Keratinocyte (primary cell): Measurements from ENCODE around the gene TSHZ2. TPM values are rescaled to one million over a fixed set of nuclear protein-coding genes. Genes with fewer than 3 reads are reported as not detected.

ENCODE experiments used
- DNase-seq: peaks from one replicate; pipeline ENCODE4 v3.0.0-alpha.2; 2011; ENCODE audit warnings: low read depth, missing footprints, low spot score
- FAIRE-seq: peaks from 2 replicates; lab custom pipeline; 2011; peaks lifted over from hg19 to GRCh38; lab: Jason Lieb, UNC
- H2AFZ ChIP-seq: 2 replicates; pipeline ENCODE4 v1.6.0; 2012; ENCODE audit warnings: low read length, control low read depth, inconsistent platforms; ENCODE audit not compliant: control insufficient read depth
- H3K27ac ChIP-seq: 2 replicates; pipeline ENCODE4 v1.5.1; 2011; ENCODE audit warnings: low read length; ENCODE audit not compliant: control insufficient read depth, insufficient read depth
- H3K27me3 ChIP-seq: 3 replicates; pipeline ENCODE4 v1.6.0; 2011; ENCODE audit warnings: low read length; ENCODE audit not compliant: control insufficient read depth, insufficient read depth; ENCODE audit errors: extremely low read depth
- H3K36me3 ChIP-seq, 2 experiments: 2 replicates in 1 of 2; 3 replicates in 1 of 2; pipeline ENCODE4 v1.5.1; 2011; ENCODE audit warnings: low read length in 2 of 2, mild to moderate bottlenecking in 1 of 2; ENCODE audit not compliant: control insufficient read depth in 2 of 2, insufficient read depth in 2 of 2; ENCODE audit errors: extremely low read depth in 1 of 2
- H3K4me1 ChIP-seq: 3 replicates; pipeline ENCODE4 v1.5.1; 2011; ENCODE audit warnings: low read length; ENCODE audit not compliant: control insufficient read depth, insufficient read depth; ENCODE audit errors: extremely low read depth
- H3K4me2 ChIP-seq: 3 replicates; pipeline ENCODE4 v1.6.0; 2011; ENCODE audit warnings: low read depth, low read length; ENCODE audit not compliant: control insufficient read depth, insufficient read depth; ENCODE audit errors: extremely low read depth
- H3K4me3 ChIP-seq, 3 experiments: fragments of 200-600 bp in 1 of 3; sonication (generic) in 1 of 3; 2 replicates in 2 of 3; 3 replicates in 1 of 3; pipeline ENCODE4 v1.5.1; 2011 to 2016; ENCODE audit warnings: low read length in 3 of 3, mild to moderate bottlenecking in 3 of 3, control low read depth in 2 of 3, inconsistent platforms in 1 of 3, low read depth in 1 of 3, mixed read lengths in 1 of 3, mixed run types in 1 of 3, moderate library complexity in 1 of 3; ENCODE audit not compliant: control insufficient read depth in 2 of 3, insufficient read depth in 2 of 3; ENCODE audit errors: extremely low read depth in 1 of 3
- H3K79me2 ChIP-seq: 2 replicates; pipeline ENCODE4 v1.6.0; 2012; ENCODE audit warnings: low read length; ENCODE audit not compliant: control insufficient read depth, insufficient read depth
- H3K9ac ChIP-seq: 3 replicates; pipeline ENCODE4 v1.6.0; 2011; ENCODE audit warnings: low read length; ENCODE audit not compliant: control insufficient read depth, insufficient read depth; ENCODE audit errors: extremely low read depth
- H3K9me1 ChIP-seq: 3 replicates; pipeline ENCODE4 v1.6.0; 2011; ENCODE audit warnings: low read length; ENCODE audit not compliant: control insufficient read depth, insufficient read depth; ENCODE audit errors: extremely low read depth
- H3K9me3 ChIP-seq: 2 replicates; pipeline ENCODE4 v1.5.1; 2012; ENCODE audit warnings: low read depth, low read length; ENCODE audit not compliant: control insufficient read depth
- H4K20me1 ChIP-seq: 3 replicates; pipeline ENCODE4 v1.6.0; 2011; ENCODE audit warnings: low read length; ENCODE audit not compliant: control insufficient read depth, insufficient read depth; ENCODE audit errors: extremely low read depth
- CTCF ChIP-seq, 3 experiments: IDR thresholded peaks in 1 of 3; conservative IDR thresholded peaks in 1 of 3; optimal IDR thresholded peaks in 1 of 3; 2 replicates in 2 of 3; 3 replicates in 1 of 3; pipeline versions ENCODE3 to v1.5.1; 2011; ENCODE audit warnings: low read length in 3 of 3, mild to moderate bottlenecking in 3 of 3, moderate library complexity in 2 of 3, control low read depth in 1 of 3, inconsistent platforms in 1 of 3; ENCODE audit not compliant: insufficient read depth in 2 of 3; ENCODE audit errors: extremely low read depth in 1 of 3
- EZH2 ChIP-seq: IDR thresholded peaks from one replicate; pipeline ENCODE4 v1.6.1; 2012; ENCODE audit warnings: inconsistent platforms, mild to moderate bottlenecking, low read length, moderate library complexity
- dilution Hi-C: fragments of 300-500 bp; cut with MboI; formaldehyde crosslinking; loops from one replicate; pipeline ENCODE4 v1.7.0; 2020; ENCODE audit warnings: low sequenced_read_pairs; ENCODE audit not compliant: extremely low pct_ligation_motif_present
- polyA plus RNA-seq, 5 experiments: library from polyadenylated mRNA; depleted of rRNA in 3 of 5; stranded (reverse) in 3 of 5; stranded (forward) in 1 of 5; unstranded in 1 of 5; fragments of >200 nt; gene quantifications; 1 replicate in 1 of 5; 2 replicates in 3 of 5; 3 replicates in 1 of 5; pipeline versions ENCODE4 v1.2.1 to v1.2.3, GENCODE V29; 2011 to 2012; ENCODE audit warnings: missing spikeins in 2 of 5, low read depth in 1 of 5, low replicate concordance in 1 of 5

Gene TSHZ2
- polyA plus RNA-seq, 1 donor (not counting 4 experiments of a cell fraction or from before 2014, with no cell fraction given), result 1.1 TPM

GRCh38 chr20:53191957-53192356, 219.8 kb downstream of the TSHZ2 start:
- Histone ChIP-seq H3K36me3 (no peaks in the 10 kb centered on the region), H3K4me3 (no peak overlapping the region), H4K20me1 (no peaks in the 10 kb centered on the region), H3K79me2 (no peaks in the 10 kb centered on the region), H3K9me1 (no peaks in the 10 kb centered on the region), H3K4me2 (no peak overlapping the region), H3K27me3 (no peaks in the 10 kb centered on the region), H3K27ac (no peak overlapping the region), H3K4me1 (no peaks in the 10 kb centered on the region), H3K9ac (no peak overlapping the region), H3K9me3 (no peaks in the 10 kb centered on the region), H2AFZ (no peak overlapping the region)
- TF ChIP-seq EZH2 (no peak), CTCF (optimal IDR thresholded peaks at IDR 0.05 in 1 of 3, IDR thresholded peaks at IDR 0.05 in 1 of 3, conservative IDR thresholded peaks at IDR 0.05 in 1 of 3; ENCODE audit: extremely low read depth in 1 of 3, insufficient read depth in 2 of 3, low read length in 3 of 3) (no peak)
- no peak for FAIRE-seq
- no peak for DNase-seq
- dilution Hi-C loops, result no loop called here

GRCh38 chr20:53194306-53195290, 222.4 kb downstream of the TSHZ2 start:
- H3K9ac ChIP-seq, result no peak overlapping the region
- H3K9me3 ChIP-seq, result no peaks in the 10 kb centered on the region
- no peaks in the 10 kb centered on the region for H3K79me2 ChIP-seq
- no peaks in the 10 kb centered on the region for H4K20me1 ChIP-seq
- DNase-seq, result no peak
- no peak overlapping the region for H3K4me2 ChIP-seq
- TF ChIP-seq EZH2 (no peak), CTCF (optimal IDR thresholded peaks at IDR 0.05 in 1 of 3, IDR thresholded peaks at IDR 0.05 in 1 of 3, conservative IDR thresholded peaks at IDR 0.05 in 1 of 3; ENCODE audit: extremely low read depth in 1 of 3, insufficient read depth in 2 of 3, low read length in 3 of 3) (no peak)
- H3K9me1 ChIP-seq, result no peaks in the 10 kb centered on the region
- no peak overlapping the region for H2AFZ ChIP-seq
- no peak for FAIRE-seq
- dilution Hi-C loops, result no loop called here
- H3K4me3 ChIP-seq, result no peak overlapping the region
- no peaks in the 10 kb centered on the region for H3K27me3 ChIP-seq
- no peaks in the 10 kb centered on the region for H3K4me1 ChIP-seq
- H3K27ac ChIP-seq, result no peak overlapping the region
- no peaks in the 10 kb centered on the region for H3K36me3 ChIP-seq
